ENCODE measurements around the gene CALCOCO2. TPM values are rescaled to one million over a fixed set of nuclear protein-coding genes. Genes with fewer than 3 reads are reported as not detected.

CALCOCO2 gene
- total and polyA plus RNA-seq, 2 of the 13 experiments (the other 11 are each of a cell fraction or from before 2014, with no cell fraction given), result 72.9 to 111 TPM

GRCh38 chr17:48816774-48817590 is 13.9 kb upstream of the CALCOCO2 start, which contains the start of gene TTLL6 (continued):
- TF ChIP-seq ZNF225 (CRISPR knock-in tag; IDR thresholded peaks at IDR 0.05) (peak; percentile 48; the same call in 1 of the 2 replicates), HNRNPLL (IDR thresholded peaks at IDR 0.05; ENCODE audit: low read depth, low read length, poor library complexity, severe bottlenecking) (peak; percentile 60), MLXIP (CRISPR knock-in tag; IDR thresholded peaks at IDR 0.05; ENCODE audit: borderline replicate concordance) (no peak), SALL1 (CRISPR knock-in tag; IDR thresholded peaks at IDR 0.05) (peak; percentile 33; the same call in 1 of the 2 replicates), NFATC3 (CRISPR knock-in tag; IDR thresholded peaks at IDR 0.05) (no peak), ZNF598 (CRISPR knock-in tag; IDR thresholded peaks at IDR 0.05; ENCODE audit: borderline replicate concordance) (0 out of 2 replicates have a peak, but pooled peaks have one; percentile 22), ZSCAN21 (CRISPR knock-in tag; IDR thresholded peaks at IDR 0.05; ENCODE audit: borderline replicate concordance) (0 out of 2 replicates have a peak, but pooled peaks have one; percentile 22), KDM5A (IDR thresholded peaks at IDR 0.05; ENCODE audit: borderline replicate concordance, low read length) (no peak; the same call in 1 of the 2 replicates), ZNF607 (CRISPR knock-in tag; IDR thresholded peaks at IDR 0.05; ENCODE audit: borderline replicate concordance) (no peak), ATF2 (CRISPR knock-in tag; IDR thresholded peaks at IDR 0.05) (0 out of 2 replicates have a peak, but pooled peaks have one; percentile 24), ZNF709 (CRISPR knock-in tag; IDR thresholded peaks at IDR 0.05) (peak; percentile 70; the same call in 1 of the 2 replicates), ZNF296 (CRISPR knock-in tag; conservative IDR thresholded peaks at IDR 0.05) (no peak), SAFB2 (CRISPR knock-in tag; IDR thresholded peaks at IDR 0.05; ENCODE audit: borderline replicate concordance, low read depth) (0 out of 2 replicates have a peak, but pooled peaks have one; percentile 34), NONO (IDR thresholded peaks at IDR 0.05) (no peak), NONO (CRISPR knock-in tag; conservative IDR thresholded peaks at IDR 0.05) (no peak), IKZF5 (CRISPR knock-in tag; IDR thresholded peaks at IDR 0.05) (0 out of 2 replicates have a peak, but pooled peaks have one; percentile 34), ZBTB33 (CRISPR knock-in tag; IDR thresholded peaks at IDR 0.05) (no peak), SIN3A (IDR thresholded peaks at IDR 0.05; ENCODE audit: borderline replicate concordance, low read depth, low read length) (peak; percentile 84; the same call in 1 of the 2 replicates), YY1 (IDR thresholded peaks at IDR 0.05; ENCODE audit: insufficient read depth, insufficient replicate concordance, low read depth, low read length) (peak; percentile 27), ZNF510 (CRISPR knock-in tag; IDR thresholded peaks at IDR 0.05; ENCODE audit: low read depth) (no peak; the same call in 1 of the 2 replicates), RAD21 (CRISPR knock-in tag; IDR thresholded peaks at IDR 0.05) (no peak)
